Posterior vena cava (tissue), 2 donors: ENCODE data around the gene CAB39. TPM values are rescaled to one million over a fixed set of nuclear protein-coding genes. Genes with fewer than 3 reads are reported as not detected.

Experiments used
- DNase-seq: peaks from one replicate; pipeline ENCODE4 v3.0.0-alpha.2; 2020; ENCODE audit warnings: low spot score
- intact Hi-C, 2 donors: fragments of 100-400 bp; cut with DNase I; formaldehyde crosslinking; loops; one replicate each; pipeline versions ENCODE4 v1.14.1 to v1.14.2; 2022 to 2023
- total RNA-seq, 2 donors: library from RNA; stranded (reverse); fragmentation: NEBNext Ultra II Directional; extraction: Animal tissue kit (Norgen Biotek cat#: 25700); gene quantifications; one replicate each; pipeline ENCODE4 v1.2.1, GENCODE V29; 2021
- donor health status: DM: yes; HTN: yes; CAD: no.
- donor health status: DM: yes; HTN: yes; CAD: no.

Gene CAB39
- total RNA-seq, 2 donors from 2014 or later, result 62.3 to 76.0 TPM

DNA sequence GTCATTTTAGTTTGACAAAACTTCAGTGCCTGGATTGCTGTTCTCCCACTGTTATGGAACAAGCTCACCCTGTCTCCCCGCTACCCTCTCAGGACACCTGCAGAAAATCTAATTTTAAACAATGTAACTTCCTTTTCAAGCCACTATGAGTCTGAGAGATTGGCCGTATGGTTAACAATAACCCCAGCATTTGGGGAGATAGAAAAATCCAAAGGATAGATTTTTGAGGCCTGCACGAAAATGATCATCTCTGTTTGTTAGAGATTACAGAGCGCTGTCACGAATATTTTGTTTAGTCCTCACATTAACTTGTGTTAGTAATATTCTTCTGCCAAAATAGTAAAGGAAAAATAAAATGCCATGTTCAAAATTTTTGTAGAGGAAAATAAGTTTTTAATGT, 24.7 kb downstream of the CAB39 start:
- no peak for DNase-seq
- intact Hi-C loops, result loop anchor here in 1 of 2 donors (10.0 kb wide), 1 partner anchor 58 kb away; no protein-coding TSS in a partner anchor

DNA sequence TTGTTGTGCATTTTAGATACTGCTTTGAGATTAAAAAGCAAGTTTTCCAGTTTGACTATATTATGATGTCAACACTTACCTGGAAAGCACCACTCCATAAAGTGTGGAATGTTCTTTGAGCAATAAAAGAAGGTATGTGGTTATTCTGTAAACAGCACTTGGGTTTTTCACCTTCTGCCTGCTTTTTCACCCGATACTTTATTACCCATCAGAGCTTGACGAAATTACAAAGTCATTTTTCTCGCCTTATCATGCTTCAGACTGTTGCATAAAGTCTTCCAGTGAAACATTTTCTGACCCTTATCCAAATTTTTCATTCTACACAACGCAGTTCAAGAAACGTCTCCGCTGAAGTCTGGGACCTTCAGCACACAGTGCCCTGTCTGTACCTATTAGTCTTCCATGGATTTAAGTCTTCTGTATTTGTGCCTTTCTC, 25.2 kb downstream of the CAB39 start:
- intact Hi-C loops, result loop anchor here in 1 of 2 donors (10.0 kb wide), 1 partner anchor 57 kb away; no protein-coding TSS in a partner anchor
- DNase-seq, result no peak

DNA sequence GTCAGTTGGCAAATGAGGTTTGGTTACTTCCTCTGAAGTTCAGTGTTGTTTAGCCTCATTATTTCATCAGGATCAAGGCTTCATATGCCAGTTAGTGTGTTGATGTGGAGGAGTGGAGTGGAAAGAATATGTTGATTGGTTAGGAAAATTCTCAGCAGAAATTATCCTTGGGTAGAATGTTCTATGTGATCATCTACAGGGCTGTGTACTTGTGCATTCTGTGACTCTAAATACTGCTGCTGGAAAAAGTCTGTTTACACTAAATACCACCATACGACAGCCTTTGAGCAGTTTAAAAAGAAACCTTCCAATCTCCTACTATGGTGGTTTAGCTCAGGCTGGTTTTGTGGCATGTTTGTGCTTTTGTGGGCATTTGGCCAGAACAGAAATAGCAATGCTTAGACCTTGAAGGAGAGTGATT, 25.8 kb downstream of the CAB39 start:
- no peak for DNase-seq
- intact Hi-C loops, result loop anchor here in 1 of 2 donors (10.0 kb wide), 1 partner anchor 56 kb away; no protein-coding TSS in a partner anchor

DNA sequence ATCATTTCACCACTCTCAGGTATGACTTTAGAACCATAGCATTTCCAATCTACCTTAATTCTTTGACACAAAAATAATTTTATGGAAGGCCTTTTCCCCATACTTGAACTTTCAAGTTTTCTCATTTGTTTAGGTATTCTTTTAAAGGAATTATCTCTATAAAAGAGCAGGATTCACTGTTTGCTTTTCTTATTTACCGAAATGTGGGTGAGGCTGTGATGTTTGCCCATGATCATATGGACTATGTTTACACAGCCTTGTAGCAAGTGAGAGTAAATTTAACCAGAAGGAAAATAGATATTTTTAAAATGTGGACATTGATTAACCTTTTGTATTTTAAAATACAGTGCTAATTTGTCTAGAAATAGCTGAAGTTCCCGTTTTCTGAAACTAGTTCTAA, 26.3 kb downstream of the CAB39 start:
- DNase-seq, result no peak
- intact Hi-C loops, result loop anchor here in 1 of 2 donors (10.0 kb wide), 1 partner anchor 56 kb away; no protein-coding TSS in a partner anchor

DNA sequence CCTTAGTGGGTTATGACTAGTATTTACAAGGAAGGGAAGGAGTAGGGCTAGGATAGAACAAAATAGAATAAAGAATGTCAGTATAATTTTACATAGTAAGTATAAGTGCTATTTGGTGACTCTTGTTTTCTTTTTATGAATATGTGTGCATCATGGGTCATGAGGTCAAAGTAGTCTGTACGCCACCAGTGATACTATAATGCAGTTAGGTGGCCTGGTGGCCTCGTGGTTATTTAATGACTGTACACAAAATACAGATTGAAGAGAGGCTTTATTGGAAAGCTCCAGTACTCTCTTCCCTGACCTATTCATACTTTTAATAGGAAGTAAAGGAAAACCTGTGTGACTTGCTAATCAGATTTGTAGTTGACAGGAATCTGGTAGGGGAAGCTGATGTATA, 27.3 kb downstream of the CAB39 start:
- DNase-seq, result no peak
- intact Hi-C loops, result loop anchor here in 1 of 2 donors (10.0 kb wide), 1 partner anchor 55 kb away; no protein-coding TSS in a partner anchor

DNA sequence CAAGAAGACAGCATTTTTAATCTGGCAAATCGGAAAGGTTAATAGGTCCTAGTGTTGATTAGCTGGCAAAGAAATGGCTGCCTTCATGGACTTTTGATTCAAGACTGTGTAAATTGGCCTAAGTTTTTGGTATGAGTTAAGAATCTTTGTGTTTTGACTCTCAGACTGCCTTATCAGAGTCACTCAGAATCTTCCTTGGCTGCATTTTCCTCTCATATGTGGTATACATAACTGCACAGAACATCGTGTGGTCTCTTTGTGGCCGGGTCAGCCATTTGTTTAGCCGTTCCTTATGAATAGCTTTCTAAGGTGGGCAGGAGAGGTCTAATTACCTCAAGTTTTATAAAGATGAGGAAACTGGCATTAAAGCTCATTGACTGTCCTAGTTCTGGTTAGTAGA, 30.1 kb downstream of the CAB39 start:
- intact Hi-C loops, result no loop called here
- DNase-seq, result no peak

DNA sequence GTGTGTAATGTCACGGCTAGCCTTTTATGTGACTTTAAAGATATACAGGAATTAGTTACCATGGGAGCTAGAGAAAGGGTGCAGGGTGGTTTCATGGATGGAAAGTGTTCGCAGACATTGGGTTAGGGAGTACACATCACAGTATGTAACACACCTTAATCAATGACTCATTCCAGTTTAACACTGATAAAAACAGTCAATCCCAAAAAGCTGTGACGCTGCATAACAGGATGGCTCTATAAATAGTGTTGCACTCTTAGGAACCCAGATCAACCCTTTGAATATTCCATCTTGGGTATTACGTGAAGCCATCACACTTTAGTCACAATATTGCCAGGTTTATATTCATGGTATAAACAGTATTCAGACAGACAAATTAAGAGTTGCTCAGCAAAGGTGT, 33.6 kb downstream of the CAB39 start:
- intact Hi-C loops, result no loop called here
- no peak for DNase-seq

DNA sequence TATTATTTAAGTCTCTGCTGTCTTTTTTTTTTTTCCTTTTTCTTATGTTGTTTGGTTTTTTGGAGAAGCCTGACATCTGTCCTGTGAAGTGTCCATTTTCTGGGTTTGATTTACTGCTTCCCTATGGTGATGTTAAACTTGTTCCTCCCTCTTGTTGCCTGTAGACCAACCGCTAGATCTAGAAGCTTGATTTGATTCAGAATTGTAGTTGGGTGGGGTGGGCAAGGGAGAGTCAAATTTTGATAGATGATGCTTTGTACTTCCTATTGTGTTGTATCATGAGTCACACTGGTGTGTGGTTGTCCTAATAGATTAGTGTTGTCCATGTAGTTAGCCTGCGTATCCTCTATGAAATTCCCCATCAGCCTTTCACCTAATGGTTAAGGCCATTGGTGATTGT, 35.4 kb downstream of the CAB39 start:
- intact Hi-C loops, result no loop called here
- DNase-seq, result no peak

DNA sequence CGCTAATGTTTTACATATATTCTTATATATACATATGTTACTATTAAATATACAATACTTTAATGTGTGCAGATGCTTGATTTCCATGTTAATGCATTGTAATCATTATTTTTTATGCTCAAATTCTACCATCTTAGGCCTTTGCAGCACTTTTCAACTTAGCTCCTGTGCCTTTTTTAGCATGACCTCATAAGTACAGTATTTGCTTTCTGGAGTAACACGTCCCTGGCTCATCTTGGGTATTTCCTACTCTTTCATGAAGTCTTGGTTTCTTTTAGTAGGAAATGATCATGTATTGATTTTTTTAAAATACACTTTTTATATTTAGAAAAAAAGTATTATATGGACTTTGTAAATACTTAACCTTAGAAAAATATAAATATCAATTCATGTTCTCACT, 36.5 kb downstream of the CAB39 start:
- intact Hi-C loops, result no loop called here
- DNase-seq, result no peak

DNA sequence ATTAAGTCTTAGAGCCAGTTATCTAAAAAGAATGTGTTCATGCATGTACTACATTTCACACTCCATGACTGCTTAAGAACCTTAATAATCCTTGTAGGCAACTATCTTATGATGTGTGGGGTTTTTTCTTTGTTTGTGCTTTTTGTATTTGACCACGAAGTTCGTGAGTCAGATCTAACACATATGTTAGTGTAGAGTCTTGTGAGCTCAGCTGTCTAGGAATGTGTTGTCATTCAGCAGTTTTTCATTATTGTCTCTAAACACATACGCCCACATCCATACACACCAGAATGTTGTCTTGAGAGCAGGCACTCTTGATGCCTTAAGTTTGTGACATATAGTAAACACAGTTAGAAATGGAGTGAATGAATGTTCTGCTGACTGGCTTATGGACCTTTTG, 38.4 kb downstream of the CAB39 start:
- DNase-seq, result no peak
- intact Hi-C loops, result no loop called here

DNA sequence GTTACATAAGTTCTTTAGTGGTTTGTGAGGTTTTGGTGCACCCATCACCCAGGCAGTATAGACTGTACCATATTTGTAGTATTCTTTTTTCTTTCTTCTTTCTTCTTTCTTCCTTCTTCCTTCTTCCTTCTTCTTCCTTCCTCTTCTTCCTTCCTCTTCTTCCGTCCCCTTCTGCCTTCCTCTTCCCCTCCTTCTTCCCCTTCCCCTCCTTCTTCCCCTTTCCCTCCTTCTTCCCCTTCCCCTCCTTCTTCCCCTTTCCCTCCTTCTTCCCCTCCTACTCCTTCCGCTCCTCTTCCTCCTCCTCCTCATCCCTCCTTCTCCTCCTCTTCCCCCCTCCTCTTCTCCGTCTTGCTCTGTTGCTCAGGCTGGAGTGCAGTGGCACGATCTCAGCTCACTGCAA, 41.6 kb downstream of the CAB39 start:
- no peak for DNase-seq
- intact Hi-C loops, result no loop called here

DNA sequence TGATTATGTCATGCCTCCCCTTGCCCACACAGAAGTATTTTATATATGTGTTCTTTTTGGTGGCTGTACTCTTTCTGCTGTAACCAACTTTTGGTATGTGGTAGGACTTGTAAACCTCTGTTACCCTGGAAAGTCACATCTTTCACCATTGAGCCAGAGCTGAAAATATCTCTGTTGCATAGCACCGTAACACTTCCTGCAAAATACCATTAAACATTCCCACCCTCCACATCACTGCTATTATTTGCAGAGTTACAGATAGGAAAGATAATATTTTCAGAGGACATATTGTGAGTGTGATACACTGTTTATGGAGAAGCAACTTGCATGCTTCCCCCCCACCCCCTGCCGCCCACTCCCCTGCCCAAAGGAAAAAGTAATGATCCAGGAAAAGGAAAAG, 44.8 kb downstream of the CAB39 start:
- DNase-seq, result no peak
- intact Hi-C loops, result no loop called here

DNA sequence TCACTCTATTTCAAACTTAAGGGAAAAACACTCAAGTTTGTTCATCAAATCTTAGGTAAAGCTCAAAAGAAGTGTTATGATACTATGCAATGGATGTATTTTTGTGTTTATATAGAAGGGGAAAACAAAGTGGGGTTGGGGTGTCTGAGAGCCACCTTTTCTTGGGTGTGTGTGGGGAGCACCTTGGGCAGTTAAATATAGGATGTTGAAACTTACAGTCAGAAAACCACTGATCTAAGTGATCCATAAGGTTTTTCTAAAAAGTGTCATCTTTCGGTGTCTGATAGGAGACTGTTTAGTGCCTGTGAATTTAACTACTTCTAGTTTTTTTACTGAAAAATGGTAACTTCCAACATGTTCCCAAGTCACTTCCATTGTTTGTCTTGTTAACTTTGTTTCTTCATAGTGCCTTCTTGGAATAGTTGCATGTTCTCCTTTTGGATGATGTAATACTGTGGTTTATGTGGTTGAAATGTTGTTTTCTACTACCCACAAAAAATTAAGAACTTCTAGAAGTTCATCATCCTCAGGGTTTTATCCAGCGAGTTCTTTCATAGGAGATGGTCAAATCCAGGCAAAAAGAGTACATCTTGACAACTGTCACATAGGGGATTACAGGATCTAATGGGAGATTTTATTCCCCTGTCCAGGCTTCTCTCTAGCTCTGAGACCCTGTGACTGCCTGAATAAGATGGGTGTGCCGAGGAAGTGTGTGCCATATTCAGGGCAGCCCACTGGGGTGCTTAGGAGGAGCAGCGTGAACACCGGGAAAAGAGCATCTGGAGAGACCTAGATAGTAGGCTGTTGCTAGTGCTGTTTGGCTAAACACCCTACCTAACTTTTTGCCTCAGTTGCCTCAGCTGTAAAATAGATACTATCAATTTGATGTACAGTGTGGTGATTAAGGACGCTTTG, 46.2 kb downstream of the CAB39 start:
- no peak for DNase-seq
- intact Hi-C loops, result no loop called here

DNA sequence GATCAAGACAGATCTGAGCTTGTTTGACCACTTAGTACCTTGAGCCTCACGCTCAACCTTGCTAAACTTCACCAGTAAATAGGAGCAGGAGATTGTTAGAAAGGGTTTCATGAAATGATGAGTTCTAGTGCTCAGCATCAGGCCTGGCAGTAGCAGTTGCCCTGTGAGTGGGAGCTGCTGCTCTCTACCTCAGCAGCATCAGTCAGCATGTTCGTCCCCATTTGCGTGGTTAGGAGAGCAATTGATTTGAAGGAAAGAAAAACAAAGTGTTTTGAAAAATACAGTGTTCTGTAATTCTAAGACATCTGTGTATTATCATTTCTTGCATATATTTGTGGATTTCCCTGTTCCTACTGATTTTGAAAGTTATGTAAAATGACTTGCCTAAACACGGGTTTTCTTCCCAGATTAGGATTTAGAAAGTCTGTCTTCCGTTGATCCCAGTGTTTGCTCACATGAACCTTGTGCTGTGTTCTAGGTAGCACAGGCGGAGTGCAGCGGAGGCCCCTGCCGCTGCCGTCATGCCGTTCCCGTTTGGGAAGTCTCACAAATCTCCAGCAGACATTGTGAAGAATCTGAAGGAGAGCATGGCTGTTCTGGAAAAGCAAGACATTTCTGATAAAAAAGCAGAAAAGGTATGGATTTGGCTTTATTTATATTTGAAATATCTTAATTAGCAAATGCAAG, 47.0 kb downstream of the CAB39 start:
- intact Hi-C loops, result no loop called here
- no peak for DNase-seq

DNA sequence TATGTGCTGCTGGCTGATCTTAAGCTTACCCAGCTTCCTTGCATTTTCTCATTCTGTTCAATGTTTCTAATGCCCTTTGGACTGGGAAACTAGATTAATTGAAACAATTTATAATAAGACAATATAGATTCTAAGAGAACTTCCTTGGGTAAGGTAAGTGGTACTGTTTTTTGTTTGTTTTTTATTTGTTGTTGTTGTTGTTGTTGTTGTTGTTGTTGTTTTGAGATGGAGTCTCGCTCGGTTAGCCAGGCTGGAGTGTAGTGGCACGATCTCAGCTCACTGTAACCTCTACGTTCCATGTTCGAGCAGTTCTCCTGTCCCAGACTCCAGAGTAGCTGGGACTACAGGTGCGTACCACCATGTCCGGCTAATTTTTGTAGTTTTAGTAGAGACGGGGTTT, 49.1 kb downstream of the CAB39 start:
- intact Hi-C loops, result no loop called here
- no peak for DNase-seq

DNA sequence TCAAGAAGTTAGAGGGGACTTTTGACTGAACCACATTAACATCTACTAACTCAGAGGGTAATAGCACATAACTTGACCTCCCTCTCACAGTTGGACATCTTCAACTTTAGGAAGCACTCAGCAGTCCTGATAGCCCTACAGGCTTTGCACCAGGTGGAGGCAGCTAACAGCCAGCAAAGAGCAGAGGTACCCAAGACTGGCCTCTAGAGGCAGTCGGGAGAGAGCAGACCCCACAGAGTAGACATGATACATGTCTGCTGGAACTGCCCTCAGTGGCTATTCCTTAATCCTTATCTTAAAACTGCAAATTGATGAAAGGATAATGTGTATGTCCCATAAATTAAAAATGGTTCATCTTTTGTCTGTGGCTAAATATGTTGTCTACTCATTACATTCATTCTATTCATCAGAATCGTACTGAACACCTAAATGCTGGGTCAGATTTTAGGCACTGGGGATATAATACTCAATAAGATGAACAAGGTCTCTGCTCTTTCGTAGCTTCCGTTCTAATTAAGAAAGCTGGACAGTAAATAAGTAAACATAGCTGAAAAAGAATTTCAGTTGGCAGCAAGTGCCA, 49.8 kb downstream of the CAB39 start:
- DNase-seq, result no peak
- intact Hi-C loops, result no loop called here

DNA sequence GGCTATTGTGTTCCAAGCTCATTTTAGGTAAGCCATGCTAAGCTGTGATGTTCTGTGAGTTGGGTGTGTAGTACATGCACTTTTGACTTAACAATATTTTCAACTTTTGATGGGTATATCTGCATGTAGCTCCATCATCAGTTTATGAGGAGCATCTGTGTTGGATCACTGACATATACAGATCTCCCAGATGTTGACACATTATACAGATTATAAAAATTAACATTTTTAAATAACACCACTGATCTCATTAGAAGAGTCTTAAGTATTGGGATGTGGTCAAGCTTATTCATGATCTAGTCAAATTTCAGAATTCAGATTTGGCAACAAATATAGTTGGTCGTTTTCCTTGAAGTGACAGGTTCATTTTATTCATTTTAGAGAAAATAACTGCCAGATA, 51.7 kb downstream of the CAB39 start:
- intact Hi-C loops, result no loop called here
- DNase-seq, result no peak

DNA sequence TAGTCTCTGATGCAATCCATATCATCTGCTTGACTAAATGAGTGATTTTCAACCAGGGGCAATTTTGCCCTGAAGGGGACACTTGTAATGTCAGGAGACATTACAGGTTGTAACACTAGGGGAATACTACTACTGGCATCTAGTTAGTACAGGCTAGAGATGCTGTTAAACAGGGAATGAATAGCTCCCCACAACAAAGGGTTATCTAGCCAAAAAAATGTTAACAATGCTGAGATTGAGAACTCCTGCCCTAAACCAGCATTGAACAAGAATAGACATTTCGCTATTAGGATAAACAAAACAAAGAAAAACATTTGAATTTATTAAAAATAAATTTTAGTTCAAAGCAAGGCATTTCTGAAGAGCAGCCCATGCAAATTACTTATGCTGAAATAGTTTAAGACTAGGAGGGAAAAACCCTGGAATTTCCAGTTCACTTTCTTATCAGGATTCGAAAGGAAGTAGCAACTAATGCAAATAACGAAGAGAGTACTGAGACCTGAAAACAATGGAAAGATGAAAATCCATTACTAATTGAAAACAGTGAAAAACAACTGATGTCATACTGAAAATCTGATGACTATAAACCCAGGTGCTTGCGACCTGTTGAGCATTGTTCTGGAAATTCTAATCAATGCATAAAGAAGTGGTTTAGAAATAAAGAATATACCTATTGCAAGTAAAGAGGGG, 53.1 kb downstream of the CAB39 start:
- no peak for DNase-seq
- intact Hi-C loops, result no loop called here

DNA sequence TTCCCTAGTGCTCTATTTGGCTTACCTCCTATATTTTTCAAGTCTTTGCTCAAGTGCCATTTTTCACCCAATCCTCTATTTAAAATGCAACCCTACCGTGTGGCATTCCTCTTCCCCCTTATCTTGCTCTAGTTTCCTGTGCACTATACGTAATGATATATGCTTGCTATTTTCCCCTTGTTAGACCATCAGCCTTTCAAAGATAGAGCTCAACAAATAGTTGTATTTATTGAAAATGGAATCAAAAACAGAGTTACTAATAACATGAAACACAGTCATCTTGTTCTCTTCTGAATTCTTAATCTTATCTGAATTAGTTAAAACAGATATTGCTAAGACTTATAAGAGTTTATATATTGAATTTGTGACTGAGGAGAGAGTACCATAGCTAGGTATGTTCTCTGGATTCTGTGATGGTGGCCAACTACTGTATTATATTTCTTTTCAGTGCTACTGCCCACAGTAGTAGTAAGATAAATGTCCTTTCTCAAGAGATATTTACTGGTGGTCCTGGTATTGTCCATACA, 55.3 kb downstream of the CAB39 start:
- intact Hi-C loops, result no loop called here
- no peak for DNase-seq
